Neutrophil (primary cell): Measurements from ENCODE around the gene MPC1.

Experiments used
- H3K27ac ChIP-seq: fragments of 200-600 bp; sonication (generic); 2 replicates; pipeline ENCODE4 v1.5.1; 2016; ENCODE audit warnings: mild to moderate bottlenecking, moderate library complexity
- H3K27me3 ChIP-seq: fragments of 200-600 bp; sonication (generic); 2 replicates; pipeline ENCODE4 v1.6.0; 2016; ENCODE audit warnings: mild to moderate bottlenecking
- H3K36me3 ChIP-seq: fragments of 200-600 bp; sonication (generic); 2 replicates; pipeline ENCODE4 v1.5.1; 2017
- H3K4me1 ChIP-seq, 2 experiments: fragments of 200-600 bp in 1 of 2; sonication (generic) in 1 of 2; 1 replicate in 1 of 2; 2 replicates in 1 of 2; pipeline versions ENCODE4 v1.5.1 to v1.6.1; 2013 to 2016; ENCODE audit warnings: low read depth in 1 of 2, low read length in 1 of 2, mild to moderate bottlenecking in 1 of 2, moderate library complexity in 1 of 2; ENCODE audit not compliant: control insufficient read depth in 1 of 2, insufficient read depth in 1 of 2
- H3K4me3 ChIP-seq, 2 experiments: fragments of 200-600 bp in 1 of 2; sonication (generic) in 1 of 2; 1 replicate in 1 of 2; 2 replicates in 1 of 2; pipeline ENCODE4 v1.5.1; 2013 to 2016; ENCODE audit warnings: low read depth in 1 of 2, low read length in 1 of 2, mild to moderate bottlenecking in 1 of 2, moderate library complexity in 1 of 2
- H3K9me3 ChIP-seq: fragments of 200-600 bp; sonication (generic); 2 replicates; pipeline ENCODE4 v1.5.1; 2016
- CTCF ChIP-seq: fragments of 200-600 bp; sonication (generic); IDR thresholded peaks from 2 replicates; pipeline ENCODE4 v1.5.1; 2016; ENCODE audit warnings: antibody characterized with exemption

The MPC1 gene

GRCh38 chr6:166412156-166412910, 29.6 kb upstream of the MPC1 start:
- H3K4me1 ChIP-seq = no peaks in the 10 kb centered on the region
- H3K27ac ChIP-seq = no peak overlapping the region

DNA sequence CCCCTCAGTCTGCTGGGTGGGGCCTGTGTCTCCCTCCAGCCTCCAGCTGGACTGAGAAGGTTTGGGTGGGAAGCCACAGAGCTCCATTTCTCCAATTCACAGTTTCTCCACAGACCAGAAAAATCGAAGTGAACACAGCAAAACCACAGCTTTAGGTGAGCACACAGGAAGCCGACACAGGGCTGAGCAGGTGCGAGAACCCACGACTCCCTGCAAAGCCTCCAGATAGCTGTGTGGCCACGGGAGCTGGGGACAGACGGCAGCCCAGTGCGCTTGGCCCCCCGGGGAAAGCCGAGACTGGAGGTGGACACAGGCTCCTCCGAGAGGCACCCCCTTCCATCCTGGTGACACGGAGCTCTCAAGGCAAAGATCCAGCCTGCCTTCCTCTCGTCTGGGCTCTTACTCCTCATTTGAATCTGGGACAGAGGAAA, 29.0 kb upstream of the MPC1 start:
- H3K36me3 ChIP-seq = peaks cover 84% of the 10 kb centered on the region
- H3K9me3 ChIP-seq = no peaks in the 10 kb centered on the region
- H3K4me3 ChIP-seq = no peak overlapping the region
- H3K4me1 ChIP-seq = no peaks in the 10 kb centered on the region
- H3K27me3 ChIP-seq = no peaks in the 10 kb centered on the region
- H3K27ac ChIP-seq = no peak overlapping the region
- TF ChIP-seq CTCF = no peak

More at GRCh38 chr6:166412156-166412910, 29.6 kb upstream of the MPC1 start:
- Histone ChIP-seq H3K27me3 (no peaks in the 10 kb centered on the region), H3K4me3 (no peak overlapping the region), H3K36me3 (peaks cover 89% of the 10 kb centered on the region), H3K9me3 (no peaks in the 10 kb centered on the region)
- TF ChIP-seq CTCF = no peak

DNA sequence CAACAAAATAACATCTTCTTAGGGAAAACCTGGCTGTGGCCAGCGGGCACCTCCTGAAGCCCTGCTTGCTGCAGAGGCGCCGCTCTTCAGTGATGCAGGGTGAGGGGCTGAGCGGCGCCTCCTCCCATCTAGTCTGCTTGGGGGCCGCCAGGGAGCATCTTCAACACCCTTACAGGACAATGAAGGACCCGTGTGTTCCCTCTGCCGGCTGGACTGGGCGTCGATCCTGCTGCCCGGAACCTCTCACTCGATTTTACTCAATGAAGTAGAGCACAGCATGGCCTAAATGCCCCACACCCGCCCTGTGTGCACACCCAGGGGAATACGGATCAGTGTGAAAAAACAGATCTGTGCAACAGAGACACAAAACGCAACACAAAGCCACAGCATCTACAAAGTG, 28.5 kb upstream of the MPC1 start:
- Histone ChIP-seq H3K4me3 (no peak overlapping the region), H3K36me3 (peaks cover 79% of the 10 kb centered on the region), H3K9me3 (no peaks in the 10 kb centered on the region), H3K27ac (no peak overlapping the region), H3K4me1 (no peaks in the 10 kb centered on the region), H3K27me3 (no peaks in the 10 kb centered on the region)
- no peak for TF ChIP-seq CTCF

DNA sequence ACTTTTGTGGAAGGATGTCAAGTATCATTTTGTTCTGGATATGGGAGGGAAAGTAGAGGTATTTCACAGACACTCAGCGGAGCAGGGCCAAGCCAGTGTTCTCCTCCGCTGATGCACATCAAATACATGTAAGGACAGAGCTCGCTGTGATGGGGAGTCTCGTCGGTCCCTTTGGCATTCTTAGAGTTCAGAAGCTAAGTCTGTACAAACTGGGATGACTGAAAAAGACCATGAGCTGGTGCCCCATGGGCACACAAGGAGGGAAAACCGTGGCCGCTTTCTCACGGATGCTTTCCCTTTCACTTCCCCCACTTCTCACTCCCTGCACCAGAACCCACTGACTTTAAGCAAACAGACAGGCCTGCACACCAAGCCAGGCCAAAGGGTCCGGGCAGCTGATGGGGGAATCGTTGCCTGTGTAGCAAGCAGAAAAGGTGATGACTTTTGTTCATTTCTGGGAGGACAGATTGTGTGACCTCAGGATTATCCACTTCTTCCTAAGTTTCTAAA, 27.7 kb upstream of the MPC1 start:
- no peaks in the 10 kb centered on the region for H3K4me1 ChIP-seq
- no peaks in the 10 kb centered on the region for H3K27me3 ChIP-seq
- H3K9me3 ChIP-seq = no peaks in the 10 kb centered on the region
- H3K36me3 ChIP-seq = peaks cover 71% of the 10 kb centered on the region
- no peak for TF ChIP-seq CTCF
- H3K27ac ChIP-seq = no peak overlapping the region
- H3K4me3 ChIP-seq = no peak overlapping the region

- H3K27ac ChIP-seq = no peak overlapping the region
- H3K4me1 ChIP-seq = no peaks in the 10 kb centered on the region
- H3K36me3 ChIP-seq = peaks cover 58% of the 10 kb centered on the region
- TF ChIP-seq CTCF = no peak
- no peak overlapping the region for H3K4me3 ChIP-seq
- no peaks in the 10 kb centered on the region for H3K9me3 ChIP-seq
- H3K27me3 ChIP-seq = no peaks in the 10 kb centered on the region
Observed at GRCh38 chr6:166408936-166409755, 26.4 kb upstream of the MPC1 start.
